ENCODE data around the gene CCBE1. TPM values are rescaled to one million over a fixed set of nuclear protein-coding genes. Genes with fewer than 3 reads are reported as not detected.

Gene CCBE1
- total RNA-seq, 1 donor from 2014 or later, result not detected

DNA sequence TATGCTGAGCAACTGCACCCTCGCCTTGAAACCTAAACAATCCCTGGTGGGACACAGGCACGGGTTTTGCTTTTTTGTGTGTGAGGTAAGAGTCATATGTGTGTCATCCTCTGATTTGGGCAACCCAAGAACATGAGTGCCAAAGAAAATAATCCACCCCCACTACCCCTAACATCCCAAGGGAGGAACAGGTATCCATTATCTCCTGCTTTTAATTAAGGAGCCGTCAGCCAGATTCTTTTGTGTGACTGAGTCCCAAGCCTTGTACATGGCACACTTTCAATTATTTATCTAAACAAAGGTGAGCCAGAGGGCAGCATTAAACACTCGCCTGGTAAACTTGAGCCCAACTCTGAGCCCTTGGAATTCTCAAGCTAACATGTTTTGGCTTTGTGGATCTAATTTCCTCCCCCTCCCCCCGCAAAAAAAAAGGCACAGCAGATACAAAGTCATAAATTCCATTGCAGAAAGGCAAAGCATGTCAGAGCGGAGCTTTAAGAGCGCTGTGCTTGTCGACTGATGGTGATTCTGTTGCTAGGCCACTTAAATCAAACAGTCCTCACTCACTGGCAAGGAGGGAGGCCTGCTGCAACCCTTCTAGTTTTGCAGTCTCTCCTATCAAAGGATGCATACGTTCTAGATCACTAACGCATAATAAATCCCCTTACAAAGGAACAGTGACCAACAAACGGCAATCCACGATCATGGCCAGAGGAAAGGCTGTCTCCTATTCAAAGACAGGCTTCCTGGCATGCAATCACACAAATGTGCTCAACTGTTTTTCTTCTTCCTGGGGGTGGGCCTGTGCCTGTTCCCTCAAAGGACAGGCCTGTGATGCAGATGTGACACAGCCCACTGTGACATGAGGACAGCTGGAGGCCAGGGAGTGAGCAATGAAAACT lies 194.7 kb downstream of the CCBE1 start:
- intact Hi-C loops (cut with micrococcal nuclease), result no loop called here

DNA sequence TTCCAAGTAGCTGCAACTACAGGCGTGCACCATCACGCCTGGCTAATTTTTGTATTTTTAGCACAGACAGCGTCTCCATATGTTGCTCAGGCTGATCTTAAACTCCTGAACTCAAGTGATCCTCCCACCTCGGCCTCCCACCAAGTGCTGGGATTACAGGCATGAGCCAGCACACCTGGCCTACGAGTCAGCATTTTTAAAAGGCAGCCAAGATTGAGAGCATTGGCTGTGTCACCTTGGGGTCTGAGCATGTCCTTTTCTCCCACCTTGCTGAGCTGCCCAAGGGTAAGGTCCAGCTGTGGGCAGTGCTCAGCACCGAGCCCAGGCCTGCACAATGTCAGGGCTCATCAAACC lies 195.3 kb downstream of the CCBE1 start:
- intact Hi-C loops (cut with micrococcal nuclease), result no loop called here

DNA sequence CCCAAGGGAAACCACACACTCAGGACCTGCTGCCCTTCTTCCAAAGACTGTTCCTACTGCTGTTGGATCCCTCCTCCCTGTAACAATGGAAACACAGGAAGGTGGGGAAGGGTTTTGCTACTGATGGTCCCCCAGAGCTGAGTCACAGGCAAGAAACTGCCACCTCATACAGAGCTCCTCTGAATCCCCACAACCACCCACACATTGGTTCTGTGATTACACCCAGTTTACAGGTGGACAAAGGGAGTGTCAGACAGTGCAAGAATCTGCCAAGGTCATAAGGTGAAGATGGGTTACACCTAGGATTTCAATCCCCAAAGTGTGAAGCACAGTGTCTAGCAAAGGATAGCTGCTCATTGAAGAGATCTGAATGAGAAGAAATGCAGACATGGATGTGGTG lies 196.5 kb downstream of the CCBE1 start:
- intact Hi-C loops (cut with micrococcal nuclease), result no loop called here

DNA sequence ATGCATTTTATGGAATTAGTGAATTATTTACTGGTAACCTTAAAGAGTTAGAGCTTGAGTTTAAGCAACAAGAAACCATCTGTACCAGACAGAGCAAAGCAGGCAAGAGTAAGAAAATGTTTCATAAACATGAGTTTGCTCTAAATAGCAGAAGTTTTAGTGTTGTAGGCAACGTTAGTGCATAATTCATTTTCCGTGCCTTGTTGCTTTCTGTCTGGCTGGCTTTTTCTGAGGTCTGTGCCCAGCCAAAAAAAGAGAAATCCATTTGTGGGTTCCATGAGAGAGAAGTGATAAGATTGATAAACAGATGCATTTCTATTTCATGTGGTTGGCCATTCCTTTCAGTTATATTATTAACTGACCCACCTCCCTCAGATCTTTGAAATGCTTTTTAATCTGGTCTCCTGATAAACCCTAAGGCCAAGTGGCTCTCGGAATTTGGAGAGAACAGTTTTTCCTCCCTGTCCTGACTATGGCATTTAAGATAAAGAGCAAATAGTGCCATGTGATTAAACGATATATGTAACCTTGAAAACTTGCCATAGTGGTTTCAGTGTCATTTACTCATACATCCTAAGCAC lies 198.6 kb downstream of the CCBE1 start:
- intact Hi-C loops (cut with micrococcal nuclease), result no loop called here

DNA sequence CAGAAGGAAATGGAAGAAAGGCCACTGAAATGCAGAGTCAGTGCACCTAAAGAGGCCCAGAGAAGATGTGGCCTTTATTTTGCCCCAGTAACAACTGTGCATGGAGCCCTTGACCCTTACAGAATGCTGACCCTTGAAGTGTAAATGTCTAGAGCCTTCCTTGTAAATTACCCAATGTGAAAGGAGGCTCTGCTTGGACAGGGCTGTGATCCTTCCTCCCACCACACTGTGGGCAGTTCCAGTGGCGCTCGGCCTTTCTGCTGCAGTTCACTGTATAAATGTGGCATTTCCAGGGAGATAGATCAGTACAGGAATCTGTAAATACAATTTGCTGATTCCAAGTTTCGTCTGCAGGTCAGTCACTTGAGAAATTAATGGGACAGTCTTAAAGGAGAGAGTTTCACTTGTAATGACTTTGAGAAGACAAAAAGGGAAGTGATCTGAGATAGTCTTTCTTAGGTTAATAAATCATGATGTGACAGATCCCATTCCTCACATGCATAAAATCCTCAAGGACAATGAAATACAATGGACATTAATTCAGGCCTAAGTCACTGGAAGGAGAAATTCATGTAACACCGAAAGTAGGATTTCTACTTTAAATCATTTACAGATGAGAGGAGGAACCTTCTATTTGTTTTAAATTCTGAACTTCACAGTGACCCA lies 204.3 kb downstream of the CCBE1 start:
- intact Hi-C loops (cut with micrococcal nuclease), result no loop called here

DNA sequence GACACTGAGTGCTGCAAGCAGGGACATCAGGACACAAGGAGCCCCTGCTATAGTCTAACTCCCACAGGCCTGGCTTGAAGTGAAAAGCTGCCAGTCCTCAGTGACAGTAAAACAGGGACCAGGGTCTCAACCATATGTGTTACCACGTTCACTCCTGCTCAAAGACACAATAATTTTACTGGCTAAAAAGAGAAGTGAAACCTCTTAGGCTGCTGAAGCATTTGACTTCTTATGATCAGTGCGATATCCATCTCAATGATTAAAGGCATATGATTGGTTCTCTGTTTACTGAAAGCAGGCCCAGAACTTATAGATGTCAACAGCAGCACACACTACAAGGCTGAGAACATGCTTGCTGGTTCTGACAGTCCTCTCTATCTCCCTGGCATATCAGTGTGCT lies 208.3 kb downstream of the CCBE1 start:
- intact Hi-C loops (cut with micrococcal nuclease), result no loop called here

DNA sequence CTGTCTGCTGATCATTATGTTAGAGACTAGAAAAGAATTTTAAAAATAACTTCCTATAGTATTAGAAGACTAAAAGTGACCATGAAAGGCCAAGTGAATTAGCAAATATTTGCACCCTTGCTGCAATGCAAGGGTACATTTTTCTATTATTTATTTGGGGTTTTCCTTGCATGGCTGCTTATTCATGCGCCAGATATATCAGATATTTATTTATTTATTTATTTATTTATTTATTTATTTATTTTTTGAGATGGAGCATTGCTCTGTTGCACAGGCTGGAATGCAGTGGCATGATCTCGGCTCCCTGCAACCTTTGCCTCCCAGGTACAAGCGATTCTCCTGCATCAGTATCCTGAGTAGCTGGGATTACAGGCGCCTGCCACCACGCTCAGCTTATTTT lies 211.8 kb downstream of the CCBE1 start:
- intact Hi-C loops (cut with micrococcal nuclease), result no loop called here

DNA sequence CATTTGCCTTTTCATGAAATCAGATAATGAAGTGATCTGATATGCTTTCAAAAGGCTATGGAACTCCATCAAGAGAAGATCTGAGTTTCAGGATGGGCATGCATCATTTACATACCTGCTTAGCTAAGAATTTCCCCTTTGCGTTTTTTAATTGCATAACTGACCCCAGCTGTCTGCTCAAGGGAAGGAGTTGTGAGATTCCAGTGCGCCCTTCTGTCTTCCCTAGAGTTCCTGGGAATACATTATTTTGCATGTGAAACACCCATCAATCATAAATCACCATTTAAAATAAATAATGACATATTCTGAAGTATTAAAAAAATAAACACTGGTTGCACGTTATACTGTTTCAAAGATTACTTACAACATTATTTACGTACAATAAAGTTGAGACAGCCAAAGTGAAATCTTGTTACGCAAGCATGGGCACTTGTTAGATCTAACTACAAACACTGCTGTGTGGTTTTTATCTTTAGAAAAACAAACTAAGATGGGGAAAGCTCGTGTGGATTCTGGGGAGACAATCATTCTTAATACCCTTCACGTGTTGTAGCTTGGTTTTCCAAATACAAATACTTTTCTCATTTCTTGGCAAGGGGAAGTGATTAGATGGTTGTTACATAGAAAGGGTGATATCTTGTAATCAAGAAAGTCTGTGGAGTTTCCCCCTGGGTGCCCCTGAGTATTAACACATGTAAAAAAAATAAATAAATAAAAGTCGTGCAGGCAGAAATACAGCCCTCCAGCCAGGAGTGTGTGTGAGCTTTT lies 212.5 kb downstream of the CCBE1 start:
- intact Hi-C loops (cut with micrococcal nuclease), result no loop called here

DNA sequence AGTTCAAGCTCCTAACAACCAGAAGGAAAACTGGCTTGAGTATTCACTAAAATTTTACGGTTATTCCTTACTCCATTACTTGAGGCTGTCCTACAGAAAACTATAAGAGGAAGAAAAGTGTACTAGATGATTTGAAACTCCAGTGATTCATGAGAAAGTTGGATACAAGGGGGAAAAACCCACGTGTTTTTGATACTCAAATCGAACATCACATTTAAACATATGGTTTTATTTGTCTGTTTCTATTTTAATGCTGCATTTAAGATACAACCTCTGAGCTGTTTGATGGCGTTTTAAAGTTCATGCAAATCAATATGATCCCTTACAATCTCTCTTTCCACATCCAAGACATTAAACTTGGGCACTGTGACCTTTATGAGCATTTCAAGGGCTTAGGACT lies 213.1 kb downstream of the CCBE1 start:
- intact Hi-C loops (cut with micrococcal nuclease), result no loop called here

DNA sequence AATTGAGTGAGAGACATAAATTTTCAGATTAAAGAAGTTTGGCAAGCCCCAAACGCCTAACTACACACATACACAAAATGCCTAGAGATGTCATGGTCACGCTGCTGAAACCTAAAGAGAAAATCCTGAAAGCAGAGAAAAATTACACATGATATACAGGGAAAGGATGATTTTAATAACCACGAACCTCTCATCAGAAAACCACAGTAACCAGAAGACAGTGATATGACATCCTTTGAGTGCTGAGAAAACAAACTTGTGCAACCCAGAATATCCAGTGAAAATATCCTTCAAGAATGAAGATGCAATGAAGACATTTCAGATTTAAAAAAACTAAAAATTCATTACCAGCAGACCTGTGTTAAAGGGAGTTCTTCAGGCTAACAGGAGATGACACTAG lies 215.8 kb downstream of the CCBE1 start:
- intact Hi-C loops (cut with micrococcal nuclease), result no loop called here

DNA sequence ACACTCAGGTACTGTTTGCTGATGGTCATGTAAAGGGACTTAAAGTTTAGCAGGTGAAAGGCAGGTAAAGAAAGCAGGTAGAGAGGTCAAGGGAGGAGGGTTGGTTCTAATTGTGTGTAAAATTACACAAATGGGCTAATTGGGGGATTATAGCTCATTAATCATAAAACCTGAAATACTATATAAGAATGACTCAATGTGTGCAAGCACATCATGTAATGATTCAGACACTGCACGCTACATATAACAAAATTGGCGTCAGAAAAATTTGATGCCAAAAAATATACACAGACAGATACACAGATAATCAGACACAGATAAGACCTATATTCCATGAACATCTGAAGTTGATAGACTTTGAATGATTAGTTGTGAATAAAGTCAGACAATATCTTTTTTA lies 217.4 kb downstream of the CCBE1 start:
- intact Hi-C loops (cut with micrococcal nuclease), result no loop called here

DNA sequence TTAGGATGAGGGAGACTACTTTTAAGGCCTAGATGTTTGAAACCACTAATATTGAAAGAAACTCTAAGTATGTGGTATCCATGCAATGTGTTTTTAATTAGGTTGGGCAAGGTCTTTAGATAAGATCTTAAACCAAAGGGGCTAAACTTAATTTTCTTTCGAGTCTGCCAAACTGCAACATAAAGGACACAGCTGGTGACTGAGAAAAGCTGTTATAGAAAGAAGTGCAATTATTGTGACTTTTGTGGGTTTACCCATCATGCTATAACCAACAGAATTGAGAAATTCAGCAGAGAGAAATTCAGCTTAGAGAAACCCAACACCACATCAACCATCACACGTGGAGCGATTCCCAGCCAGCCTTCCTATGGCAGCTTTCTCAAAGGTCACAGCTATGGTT lies 218.6 kb downstream of the CCBE1 start:
- intact Hi-C loops (cut with micrococcal nuclease), result no loop called here

DNA sequence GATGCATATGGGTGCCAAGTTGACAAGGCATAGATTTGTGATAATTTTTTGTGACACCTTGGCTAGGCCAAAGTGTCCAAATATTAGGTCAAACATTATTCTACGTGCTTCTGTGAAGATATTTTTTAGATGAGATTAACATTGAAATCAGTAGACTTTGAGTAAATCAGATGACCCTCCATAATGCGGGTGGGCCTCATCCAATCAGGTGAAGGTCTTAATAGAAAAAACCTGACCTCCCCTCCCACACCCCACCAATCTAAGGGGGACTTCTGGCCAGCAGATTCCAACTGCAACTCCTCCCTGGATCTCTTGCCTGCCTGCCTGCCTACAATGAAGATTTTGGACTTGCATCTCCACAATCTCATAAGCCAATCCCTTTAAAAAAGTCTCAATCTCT lies 219.4 kb downstream of the CCBE1 start:
- intact Hi-C loops (cut with micrococcal nuclease), result no loop called here

DNA sequence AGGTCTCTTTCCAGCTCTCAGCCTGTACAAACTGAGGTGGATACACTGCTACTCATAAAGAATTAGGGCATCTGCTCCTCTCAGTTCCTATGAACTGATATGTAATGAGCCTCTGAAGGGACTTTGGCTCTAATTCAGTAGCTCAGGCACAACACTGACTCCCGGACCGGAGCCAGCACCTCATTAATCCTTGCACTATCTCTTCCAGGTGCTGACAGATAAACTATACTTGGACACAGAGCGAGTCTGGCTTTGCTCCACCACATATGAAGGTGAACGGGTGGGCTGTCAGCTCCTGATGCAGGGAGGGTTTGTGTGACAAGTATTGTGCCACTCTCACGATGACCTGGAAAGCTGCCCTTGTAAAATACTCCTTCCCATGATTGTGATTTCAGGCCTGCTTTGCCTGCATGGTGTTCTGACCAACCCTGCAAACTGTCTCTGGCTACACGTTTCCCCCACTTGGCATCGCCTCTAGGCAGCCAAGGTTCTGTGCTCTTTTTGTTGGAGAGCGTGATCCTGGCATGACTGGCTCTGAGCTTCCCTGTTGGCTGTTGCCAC lies 226.6 kb downstream of the CCBE1 start:
- intact Hi-C loops (cut with micrococcal nuclease), result no loop called here

DNA sequence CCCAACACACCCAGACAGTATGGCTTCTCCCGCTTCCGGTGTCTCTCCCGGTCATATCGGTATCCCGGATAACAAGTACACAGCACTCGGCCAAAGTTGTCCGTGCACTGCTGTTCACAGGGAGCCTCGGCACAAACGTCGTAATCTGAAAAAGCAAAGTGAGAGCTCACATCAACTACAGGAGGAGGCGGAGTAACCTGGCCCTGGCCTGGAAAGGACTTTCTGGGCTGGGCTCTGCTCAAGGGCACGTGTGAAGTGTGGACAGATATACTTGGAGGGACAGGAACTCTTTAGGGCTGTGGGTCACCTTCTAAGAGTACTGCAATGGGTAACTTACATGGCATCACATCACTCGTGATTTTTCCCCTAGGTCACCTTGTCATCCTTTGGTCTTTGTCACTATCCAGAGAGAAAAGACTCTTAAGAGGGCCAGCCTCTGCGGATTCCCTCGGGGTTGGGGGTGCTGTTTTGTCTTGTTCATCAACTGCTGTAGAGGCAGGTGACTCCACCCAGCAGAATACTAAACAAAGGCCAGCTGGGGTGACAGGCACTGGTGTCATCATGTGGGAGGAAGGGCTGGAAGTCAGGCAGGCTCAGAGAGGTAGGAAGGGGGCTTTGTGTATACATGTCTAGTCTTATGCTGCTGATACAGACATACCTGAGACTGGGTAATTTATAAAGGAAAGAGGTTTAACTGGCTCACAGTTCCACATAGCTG lies 227.6 kb downstream of the CCBE1 start:
- intact Hi-C loops (cut with micrococcal nuclease), result no loop called here

DNA sequence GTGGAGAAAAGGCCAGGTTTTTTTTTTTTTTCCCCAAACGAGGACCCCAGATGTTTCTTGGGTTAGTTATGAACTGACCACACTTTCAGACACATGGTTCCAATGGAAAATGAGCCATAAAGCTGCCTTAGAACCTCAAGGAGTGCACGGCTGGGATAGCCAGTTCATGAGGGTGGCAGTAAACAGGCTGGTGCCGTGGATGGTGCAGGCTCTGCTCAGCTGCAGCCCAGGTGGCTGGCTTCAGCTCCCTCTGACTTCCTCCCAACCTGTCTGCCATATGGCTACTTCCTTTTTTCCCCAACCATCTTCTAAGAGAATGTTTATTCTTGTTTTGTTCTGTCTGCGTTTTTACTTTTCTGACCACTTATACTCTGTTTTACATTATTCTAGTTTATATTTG lies 228.4 kb downstream of the CCBE1 start:
- intact Hi-C loops (cut with micrococcal nuclease), result no loop called here

DNA sequence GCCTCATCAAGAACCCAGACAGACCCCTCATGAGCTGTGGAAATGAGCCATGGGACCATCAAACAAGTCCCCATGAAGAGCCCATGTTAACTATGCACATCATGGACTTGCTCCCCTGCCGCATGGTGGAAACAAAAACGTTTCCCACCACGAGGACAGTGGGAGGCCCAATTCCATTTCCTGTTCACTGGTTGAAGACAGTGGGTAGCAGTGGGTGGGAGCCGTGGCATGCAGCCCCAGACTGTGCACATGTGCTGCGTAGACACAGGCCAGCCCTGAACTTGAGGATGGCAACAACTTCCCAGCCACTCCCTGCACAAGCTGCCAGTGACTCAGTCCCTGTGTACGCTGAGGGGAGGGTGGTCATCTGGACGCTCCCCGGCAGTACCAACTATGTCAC lies 229.7 kb downstream of the CCBE1 start:
- intact Hi-C loops (cut with micrococcal nuclease), result no loop called here

DNA sequence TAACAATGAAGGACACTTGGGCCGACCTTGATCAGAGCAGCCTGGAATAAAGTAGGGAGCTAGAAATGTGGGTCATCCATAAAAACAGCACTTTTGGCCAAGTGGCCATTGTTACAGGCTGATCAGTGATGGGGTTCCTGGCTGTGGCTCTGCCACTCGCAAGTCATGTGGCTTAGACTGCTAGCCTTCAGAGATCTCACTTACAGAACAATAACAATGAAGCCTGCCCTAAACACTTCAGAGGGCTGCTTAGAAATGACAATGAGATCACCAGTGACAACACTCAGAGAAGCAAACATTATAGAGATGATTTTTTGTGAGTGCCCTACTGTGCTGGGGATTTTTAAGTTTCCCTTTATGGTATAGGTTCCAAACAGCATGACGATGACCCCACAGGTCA lies 230.2 kb downstream of the CCBE1 start:
- intact Hi-C loops (cut with micrococcal nuclease), result no loop called here

DNA sequence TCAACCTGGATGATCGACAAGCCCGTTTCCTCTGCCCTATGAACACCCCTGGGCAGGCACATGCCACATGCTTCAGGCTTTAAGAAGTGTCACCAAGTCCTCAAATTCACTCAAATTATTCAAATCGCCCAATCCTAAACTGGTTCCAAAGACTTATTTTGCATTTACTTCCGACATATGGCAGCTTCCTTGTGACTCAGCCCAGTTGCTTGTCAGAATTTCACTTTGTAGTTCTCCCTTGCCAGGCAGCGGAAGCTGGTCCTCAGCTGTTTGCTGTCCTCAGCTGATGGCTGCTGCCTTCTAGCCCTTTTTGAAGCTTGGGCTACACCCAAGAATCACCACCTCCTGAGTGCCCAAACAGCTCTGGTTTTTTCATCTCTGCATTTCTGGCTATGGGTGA lies 232.7 kb downstream of the CCBE1 start:
- intact Hi-C loops (cut with micrococcal nuclease), result no loop called here

DNA sequence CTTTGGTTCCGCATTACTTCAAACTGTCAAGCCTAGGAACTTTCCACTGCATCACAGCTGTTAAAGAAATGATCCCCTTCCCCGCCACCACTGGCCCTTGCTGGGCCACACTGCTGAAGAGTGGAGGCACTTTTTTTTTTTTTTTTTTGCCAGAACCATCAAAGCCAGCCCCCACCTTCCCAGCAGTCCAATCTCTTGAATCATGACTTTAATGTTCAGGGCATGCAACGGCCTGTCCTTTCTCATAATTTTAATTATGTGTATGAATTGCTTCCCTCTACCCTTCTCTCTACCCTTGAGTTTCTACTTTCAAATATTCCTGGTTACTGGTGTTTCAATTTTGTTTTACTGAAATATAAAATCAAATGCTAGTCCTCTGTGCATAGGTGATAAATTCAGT lies 236.1 kb downstream of the CCBE1 start:
- intact Hi-C loops (cut with micrococcal nuclease), result no loop called here

DNA sequence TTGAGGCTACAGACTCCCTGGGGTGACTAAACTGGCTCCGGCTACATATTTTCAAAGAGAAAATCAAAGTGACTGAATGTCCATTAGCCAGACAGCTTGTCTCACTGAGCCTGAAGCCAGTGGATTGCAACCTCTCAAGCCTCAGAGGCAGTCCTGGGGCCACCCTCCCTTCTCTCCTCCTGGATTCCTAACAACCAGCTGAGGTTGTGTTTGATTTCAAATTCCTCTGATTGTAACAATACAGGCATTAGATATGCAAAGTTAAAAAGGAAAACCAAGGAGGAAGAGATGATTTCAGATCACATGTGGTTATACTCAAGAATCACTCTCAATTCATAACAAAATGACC lies 237.2 kb downstream of the CCBE1 start:
- intact Hi-C loops (cut with micrococcal nuclease), result no loop called here
